Adrenal gland (tissue), 12 donors: Measurements from ENCODE around the gene SRP72. TPM values are rescaled to one million over a fixed set of nuclear protein-coding genes. Genes with fewer than 3 reads are reported as not detected.

Experiments used
- DNase-seq, 7 donors: peaks; one replicate each; pipeline ENCODE4 v3.0.0-alpha.2; 2019 to 2020
- H3K27ac ChIP-seq, 5 donors: fragments of 200-600 bp; sonication (generic) in 4 of 5; 1 replicate in 3 of 5; 2 replicates in 2 of 5; pipeline versions ENCODE4 v1.5.1 to v1.8.0; 2016 to 2020; ENCODE audit warnings: mild to moderate bottlenecking in 1 of 5
- H3K27me3 ChIP-seq: fragments of 200-600 bp; 2 replicates; pipeline ENCODE4 v1.8.0; 2021
- H3K36me3 ChIP-seq, 2 donors: fragments of 200-600 bp; replicated peaks in 1 of 2; 1 replicate in 1 of 2; 2 replicates in 1 of 2; pipeline versions ENCODE4 v1.5.1 to v1.8.0; 2018 to 2022
- H3K4me1 ChIP-seq, 2 donors: fragments of 200-600 bp; replicated peaks in 1 of 2; 1 replicate in 1 of 2; 2 replicates in 1 of 2; pipeline versions ENCODE4 v1.5.1 to v1.8.0; 2018 to 2021
- H3K4me3 ChIP-seq, 4 donors: fragments of 200-600 bp; sonication (generic) in 3 of 4; one replicate each; pipeline ENCODE4 v1.5.1; 2016 to 2018
- H3K9me3 ChIP-seq, 3 donors: fragments of 200-600 bp; sonication (generic) in 1 of 3; replicated peaks in 1 of 3; 1 replicate in 2 of 3; 2 replicates in 1 of 3; pipeline versions ENCODE4 v1.5.1 to v1.8.0; 2016 to 2021
- CTCF ChIP-seq, 6 experiments: fragments of 450-650 bp in 4 of 6; fragments of 200-600 bp in 2 of 6; sonication (generic) in 1 of 6; IDR thresholded peaks; 1 replicate in 5 of 6; 2 replicates in 1 of 6; pipeline versions ENCODE4 v1.5.1 to v1.8.0; 2016 to 2021; ENCODE audit warnings: antibody characterized with exemption in 6 of 6, mild to moderate bottlenecking in 2 of 6, moderate library complexity in 1 of 6
- POLR2A ChIP-seq, 2 donors: fragments of 450-650 bp; IDR thresholded peaks; one replicate each; pipeline ENCODE4 v1.6.1; 2017; ENCODE audit warnings: antibody characterized with exemption in 2 of 2, mild to moderate bottlenecking in 2 of 2, moderate library complexity in 1 of 2
- WGBS, 4 donors: extraction: QIAGEN DNeasy Blood & Tissue Kit in 2 of 4; methylation state at CpG; one replicate each; pipeline versions ENCODE4 v1.1.5 to v1.1.7; 2013 to 2017; 5-methylcytosine and 5-hydroxymethylcytosine counted together
- intact Hi-C, 2 donors: fragments of 100-400 bp; cut with DNase I; formaldehyde crosslinking; loops; one replicate each; pipeline versions ENCODE4 v1.14.1 to v1.15.0; 2022 to 2023
- polyA plus RNA-seq, 3 donors: library from polyadenylated mRNA; stranded (reverse); fragments of 200-250 nt in 2 of 3; fragments of 350-450 nt in 1 of 3; fragmentation: Illumina TruSeq in 1 of 3; extraction: RNeasy Lipid Tissue Mini Kit (QIAGEN cat#74804) in 1 of 3; gene quantifications; one replicate each; pipeline ENCODE4 v1.2.3, GENCODE V29; 2013 to 2014
- total RNA-seq, 9 donors: library from RNA; depleted of rRNA in 4 of 9; stranded (reverse); fragments of >200 nt in 4 of 9; fragments of 120-200 nt in 1 of 9; fragmentation: NEBNext Ultra II Directional in 1 of 9; extraction: Animal tissue kit (Norgen Biotek cat#: 25700) in 1 of 9; gene quantifications; one replicate each; pipeline versions ENCODE4 v1.1.0 to v1.2.4, GENCODE V29; 2013 to 2023
- donor health status: healthy with polysubstance abuse.
- donor health status: Bipolar disorder and iron deficiency.
- donor health status: DM: yes; HTN: yes; CAD: no.
- donor health status: DM: no; HTN: no; CAD: no.
- donor health status: DM: no; HTN: no; CAD: no.
- donor health status: DM: yes; HTN: yes; CAD: no.

Gene SRP72
- total and polyA plus RNA-seq, 12 donors = 28.0 to 207 (median 66.5) TPM

GRCh38 chr4:56468097-56468422 is 643 bp downstream of the SRP72 start:
- 0 to 4% (median 1%) methylated on average over 10 of the region's 10 CpGs for WGBS, 4 donors
- Histone ChIP-seq H3K27me3 (no peaks in the 10 kb centered on the region), H3K9me3 (no peaks in the 10 kb centered on the region), H3K36me3 (peaks cover 0 to 24% of the 10 kb centered on the region in 2 donors), H3K4me3 (peak overlapping the region; percentile 69 to 100 (median 95)), H3K27ac (peak overlapping the region; percentile 87 to 94 (median 90)), H3K4me1 (peaks cover 11 to 29% of the 10 kb centered on the region in 2 donors)
- peak in 6 of 7 donors; percentile 23 to 63 (median 36) for DNase-seq
- intact Hi-C loops = no loop called here
- TF ChIP-seq POLR2A (IDR thresholded peaks at IDR 0.05) (no peak), CTCF (IDR thresholded peaks at IDR 0.05) (no peak)

DNA sequence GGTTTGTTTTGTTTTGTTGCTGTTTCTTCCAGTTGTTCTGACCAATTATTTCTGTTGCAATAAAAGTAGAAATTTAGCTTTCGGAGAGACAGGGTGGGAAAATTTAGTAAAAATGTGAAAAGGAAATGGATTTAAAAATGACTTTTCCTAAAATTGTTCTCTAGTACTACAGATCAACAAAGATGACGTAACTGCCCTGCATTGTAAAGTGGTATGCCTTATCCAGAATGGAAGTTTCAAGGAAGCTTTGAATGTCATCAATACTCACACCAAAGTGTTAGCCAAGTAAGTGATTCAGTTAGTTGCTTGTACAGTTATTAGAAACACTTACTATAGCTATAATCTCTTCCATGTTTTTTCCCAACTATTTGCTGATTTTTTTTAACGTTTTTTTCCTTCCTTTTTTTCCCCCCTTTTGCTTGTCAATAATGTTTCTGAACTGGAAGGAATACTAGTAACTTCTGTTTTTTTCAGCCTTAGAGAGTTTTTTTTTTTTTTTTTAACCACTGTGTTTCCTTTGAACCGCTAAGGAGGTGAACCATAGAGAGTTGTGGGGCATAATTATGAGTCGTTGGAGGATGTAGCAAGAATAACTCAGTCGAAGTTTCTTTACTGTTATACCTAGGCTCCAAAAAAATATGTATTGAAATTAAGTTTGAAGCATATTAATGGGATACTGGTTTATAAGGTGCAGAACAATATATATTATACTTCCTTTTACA is 2.2 kb downstream of the SRP72 start:
- Histone ChIP-seq H3K4me3 (no peak overlapping the region), H3K36me3 (peaks cover 0 to 40% of the 10 kb centered on the region in 2 donors), H3K4me1 (peaks cover 11 to 29% of the 10 kb centered on the region in 2 donors), H3K27me3 (no peaks in the 10 kb centered on the region), H3K27ac (no peak overlapping the region), H3K9me3 (no peaks in the 10 kb centered on the region)
- no peak for DNase-seq
- TF ChIP-seq CTCF (IDR thresholded peaks at IDR 0.05) (no peak), POLR2A (IDR thresholded peaks at IDR 0.05) (no peak)
- 66 to 73% (median 69%) methylated on average over 6 of the region's 6 CpGs for WGBS, 4 donors
- intact Hi-C loops = no loop called here

DNA sequence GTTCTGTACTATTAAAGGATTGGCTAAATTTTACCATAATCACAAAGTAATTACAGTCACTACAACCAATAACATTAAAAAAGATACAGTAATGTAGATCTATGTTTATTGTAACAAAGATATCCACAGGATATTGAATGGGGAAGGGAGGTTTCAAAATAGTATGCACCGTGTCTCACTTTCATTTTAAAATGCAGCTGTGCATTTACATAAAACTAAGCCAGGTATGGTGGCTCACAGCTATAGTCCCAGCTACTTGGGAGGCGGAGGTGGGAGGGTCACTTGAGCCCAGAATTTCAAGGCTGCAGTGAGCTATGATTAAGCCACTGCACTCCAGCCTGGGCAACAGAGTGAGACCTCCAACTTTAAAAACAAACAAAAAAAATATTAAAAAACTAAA is 8.5 kb downstream of the SRP72 start:
- no peak for DNase-seq
- peaks cover 0 to 90% of the 10 kb centered on the region in 2 donors for H3K36me3 ChIP-seq
- 72 to 80% (median 73%) methylated on average over 2 of the region's 2 CpGs for WGBS, 4 donors
- no peak for TF ChIP-seq POLR2A (IDR thresholded peaks at IDR 0.05)
- TF ChIP-seq CTCF (IDR thresholded peaks at IDR 0.05) = no peak
- intact Hi-C loops = no loop called here
- no peaks in the 10 kb centered on the region for H3K4me1 ChIP-seq
- H3K27me3 ChIP-seq = no peaks in the 10 kb centered on the region
- H3K9me3 ChIP-seq = no peaks in the 10 kb centered on the region
- no peak overlapping the region for H3K27ac ChIP-seq
- H3K4me3 ChIP-seq = no peak overlapping the region

- Histone ChIP-seq H3K27me3 (no peaks in the 10 kb centered on the region), H3K4me3 (no peak overlapping the region), H3K9me3 (no peaks in the 10 kb centered on the region), H3K4me1 (no peaks in the 10 kb centered on the region), H3K36me3 (peaks cover 0 to 90% of the 10 kb centered on the region in 2 donors), H3K27ac (no peak overlapping the region)
- 91 to 99% (median 97%) methylated on average over 5 of the region's 5 CpGs for WGBS, 4 donors
- intact Hi-C loops = no loop called here
- TF ChIP-seq CTCF (IDR thresholded peaks at IDR 0.05) (no peak), POLR2A (IDR thresholded peaks at IDR 0.05) (no peak)
- no peak for DNase-seq
Observed at GRCh38 chr4:56477192-56477702, 9.8 kb downstream of the SRP72 start.
